ENCODE data around the gene HTATSF1. TPM values are rescaled to one million over a fixed set of nuclear protein-coding genes. Genes with fewer than 3 reads are reported as not detected.

Gene HTATSF1
- total RNA-seq, 2 donors from 2014 or later, result 47.2 to 59.3 TPM

- no peak overlapping the region for H3K4me3 ChIP-seq
- no peak overlapping the region for H3K27ac ChIP-seq
- H3K9me3 ChIP-seq, result no peaks in the 10 kb centered on the region
- no peak for ATAC-seq (ENCODE audit: insufficient number of reproducible peaks, low FRiP score, low read depth)
- no peak for DNase-seq (ENCODE audit: low spot score)
- TF ChIP-seq CTCF (IDR thresholded peaks at IDR 0.05), result no peak
- no peaks in the 10 kb centered on the region for H3K27me3 ChIP-seq (replicated peaks; ENCODE audit: insufficient read depth)
- no peaks in the 10 kb centered on the region for H3K4me1 ChIP-seq (ENCODE audit: control insufficient read depth in 1 of 2, low read depth in 2 of 2)
- no peaks in the 10 kb centered on the region for H3K36me3 ChIP-seq
These were observed 44.3 kb upstream of the HTATSF1 start for GRCh38 chrX:136453114-136453513.

- ATAC-seq (ENCODE audit: insufficient number of reproducible peaks, low FRiP score, low read depth) (no peak), DNase-seq (ENCODE audit: low spot score) (no peak)
- Histone ChIP-seq H3K4me1 (ENCODE audit: control insufficient read depth in 1 of 2, low read depth in 2 of 2) (no peaks in the 10 kb centered on the region), H3K36me3 (no peaks in the 10 kb centered on the region), H3K27me3 (replicated peaks; ENCODE audit: insufficient read depth) (no peaks in the 10 kb centered on the region), H3K27ac (no peak overlapping the region), H3K9me3 (no peaks in the 10 kb centered on the region), H3K4me3 (no peak overlapping the region)
- TF ChIP-seq CTCF (IDR thresholded peaks at IDR 0.05), result no peak
These were observed 43.6 kb upstream of the HTATSF1 start for GRCh38 chrX:136453771-136454170.

- no peak for TF ChIP-seq CTCF (IDR thresholded peaks at IDR 0.05)
- Histone ChIP-seq H3K36me3 (no peaks in the 10 kb centered on the region), H3K27me3 (replicated peaks; ENCODE audit: insufficient read depth) (no peaks in the 10 kb centered on the region), H3K4me1 (ENCODE audit: control insufficient read depth in 1 of 2, low read depth in 2 of 2) (no peaks in the 10 kb centered on the region), H3K9me3 (no peaks in the 10 kb centered on the region), H3K4me3 (no peak overlapping the region), H3K27ac (no peak overlapping the region)
- DNase-seq (ENCODE audit: low spot score) (no peak), ATAC-seq (ENCODE audit: insufficient number of reproducible peaks, low FRiP score, low read depth) (no peak)
These were observed 41.3 kb upstream of the HTATSF1 start for GRCh38 chrX:136456133-136456532.

GRCh38 chrX:136457303-136457917 lies 40.0 kb upstream of the HTATSF1 start:
- no peaks in the 10 kb centered on the region for H3K9me3 ChIP-seq
- DNase-seq (ENCODE audit: low spot score) (no peak), ATAC-seq (ENCODE audit: insufficient number of reproducible peaks, low FRiP score, low read depth) (no peak)
- no peaks in the 10 kb centered on the region for H3K4me1 ChIP-seq (ENCODE audit: control insufficient read depth in 1 of 2, low read depth in 2 of 2)
- TF ChIP-seq CTCF (IDR thresholded peaks at IDR 0.05), result no peak
- no peak overlapping the region for H3K4me3 ChIP-seq
- H3K27ac ChIP-seq, result no peak overlapping the region
- H3K36me3 ChIP-seq, result no peaks in the 10 kb centered on the region
- H3K27me3 ChIP-seq (replicated peaks; ENCODE audit: insufficient read depth), result no peaks in the 10 kb centered on the region

GRCh38 chrX:136464589-136464988 lies 32.8 kb upstream of the HTATSF1 start:
- DNase-seq (ENCODE audit: low spot score) (no peak), ATAC-seq (ENCODE audit: insufficient number of reproducible peaks, low FRiP score, low read depth) (no peak)
- no peaks in the 10 kb centered on the region for H3K36me3 ChIP-seq
- H3K4me3 ChIP-seq, result no peak overlapping the region
- no peaks in the 10 kb centered on the region for H3K9me3 ChIP-seq
- no peak overlapping the region for H3K27ac ChIP-seq
- TF ChIP-seq CTCF (IDR thresholded peaks at IDR 0.05), result no peak
- no peaks in the 10 kb centered on the region for H3K4me1 ChIP-seq (ENCODE audit: control insufficient read depth in 1 of 2, low read depth in 2 of 2)
- no peaks in the 10 kb centered on the region for H3K27me3 ChIP-seq (replicated peaks; ENCODE audit: insufficient read depth)

Data from thoracic aorta (tissue), 2 donors.